ENCODE data around the gene ABCG1.

Gene ABCG1

DNA sequence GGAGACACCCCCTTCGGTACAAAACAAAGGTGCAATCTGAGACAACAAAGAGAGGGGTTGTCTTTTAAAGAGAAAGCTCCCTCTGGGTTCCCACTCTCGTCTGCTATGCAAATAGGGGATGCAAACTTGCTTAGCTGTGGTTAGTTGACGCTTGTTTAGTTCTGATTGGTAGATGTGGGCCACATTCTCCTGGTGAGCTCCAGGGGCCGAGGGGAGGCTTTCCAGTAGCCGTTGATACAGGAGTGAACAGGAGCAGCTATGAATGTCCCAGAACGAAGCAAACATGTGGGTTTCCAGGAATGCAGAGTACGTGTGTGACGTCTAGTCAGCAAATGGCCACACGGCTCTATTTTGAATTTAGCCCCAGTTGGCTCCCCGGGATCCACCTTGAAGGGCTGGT is 117.1 kb downstream of the ABCG1 start:
- peak; percentile 98 to 99 for DNase-seq

DNA sequence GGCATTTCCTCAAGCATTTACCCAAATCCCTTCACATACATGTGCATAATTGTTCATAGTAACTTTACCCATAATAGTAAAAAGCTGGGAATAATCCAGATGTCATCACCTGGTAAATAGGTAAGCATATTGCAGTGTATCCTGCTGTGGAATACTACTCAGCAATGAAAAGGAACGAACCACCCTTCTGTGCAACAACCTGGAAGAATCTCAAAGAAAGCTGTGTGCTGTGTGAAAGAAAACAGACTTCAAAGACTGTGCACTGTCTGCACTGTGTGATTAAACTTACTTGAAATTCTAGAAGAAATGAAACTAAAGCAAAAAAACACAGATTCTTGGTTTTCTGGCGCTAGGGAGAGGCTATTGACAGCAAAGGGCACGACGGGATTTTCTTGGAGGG is 118.3 kb downstream of the ABCG1 start:
- DNase-seq = no peak

DNA sequence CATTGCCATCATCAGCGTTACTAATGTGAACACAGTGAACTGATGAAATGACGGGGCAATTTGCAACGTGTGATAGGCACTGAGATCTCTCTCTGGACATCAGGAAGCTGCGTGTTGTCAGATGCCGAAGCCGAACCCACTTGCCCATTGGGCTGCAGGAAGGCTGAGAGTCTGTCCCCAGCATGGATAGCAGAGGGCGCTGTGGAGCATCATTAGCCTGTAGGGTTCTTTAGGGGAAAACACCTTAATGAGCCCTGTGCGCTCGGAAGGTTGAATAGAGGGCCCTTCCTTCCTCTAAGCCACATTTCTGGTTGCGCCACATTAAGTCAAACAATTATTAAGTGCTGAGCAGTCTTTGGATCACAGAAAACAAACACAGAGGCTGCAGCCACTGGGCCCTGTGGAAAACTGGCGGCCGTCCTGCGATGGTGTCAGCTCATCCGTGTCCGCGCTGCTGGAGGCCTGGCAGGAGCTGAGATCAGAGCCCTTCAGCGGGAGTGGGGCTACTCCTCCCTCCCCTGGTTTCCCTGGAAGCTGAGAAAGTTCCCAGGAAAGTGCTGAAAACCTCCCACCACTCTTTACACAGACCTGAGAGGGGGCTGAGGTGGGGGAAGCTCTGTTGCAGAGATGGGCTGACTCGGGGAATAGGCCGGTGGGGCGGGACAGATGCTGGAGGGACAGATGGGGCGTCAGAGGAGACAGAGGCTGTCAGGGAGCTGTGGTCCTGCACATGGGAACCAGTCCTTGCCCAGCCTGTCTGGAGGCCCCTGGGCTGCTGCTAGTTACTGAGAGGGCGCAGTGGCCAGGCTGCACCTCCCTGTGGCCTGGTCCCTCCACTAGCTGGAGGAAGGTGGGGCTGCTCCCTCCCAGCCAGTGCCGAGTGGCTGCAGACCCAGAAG is 119.1 kb downstream of the ABCG1 start:
- DNase-seq = peak; percentile 89 to 95

DNA sequence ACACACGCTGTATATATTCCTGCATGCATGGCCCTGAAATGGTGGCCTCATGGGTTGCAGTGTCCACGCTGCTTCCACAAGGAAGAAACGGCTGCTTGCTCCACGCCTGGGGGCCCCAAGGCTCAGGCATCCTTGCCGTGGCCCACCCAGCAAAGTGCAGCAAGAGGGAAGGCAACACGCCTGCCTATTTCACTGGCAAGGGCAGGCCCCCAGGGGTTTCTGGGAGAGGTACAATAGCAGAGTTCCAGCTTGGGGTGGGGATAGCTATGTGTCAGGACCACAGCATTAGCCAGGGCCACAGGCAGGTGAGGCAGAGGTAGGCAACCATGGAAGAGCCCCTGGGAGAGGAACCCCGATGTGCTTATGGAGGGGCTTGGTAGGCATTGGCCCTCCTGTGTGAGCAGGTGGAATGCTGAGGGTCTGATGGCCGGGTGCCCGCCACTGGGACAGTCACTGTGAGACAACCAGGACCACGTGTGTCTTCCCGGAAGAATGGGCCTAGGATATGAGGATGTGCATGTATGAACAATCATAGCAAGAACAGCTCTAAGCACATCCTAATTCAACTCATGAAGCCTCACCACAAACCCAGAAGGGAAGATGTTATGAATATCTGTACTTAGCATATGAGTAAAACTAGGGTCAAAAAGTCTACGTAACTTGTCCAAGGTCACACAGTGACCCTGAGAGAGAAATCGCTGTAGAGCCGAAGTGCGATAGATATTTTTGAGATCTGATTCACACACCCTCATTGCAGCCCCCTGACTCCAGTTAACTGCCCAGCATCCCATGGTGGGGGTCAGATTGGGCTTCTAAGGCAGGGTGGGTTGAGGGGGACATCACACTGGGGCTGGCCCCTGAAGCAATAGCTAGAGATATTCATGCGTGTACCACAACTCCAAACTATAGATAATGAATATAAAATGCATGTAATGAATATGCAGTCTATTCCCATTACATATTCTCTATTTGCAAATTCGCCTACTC is 120.1 kb downstream of the ABCG1 start:
- no peak for DNase-seq

DNA sequence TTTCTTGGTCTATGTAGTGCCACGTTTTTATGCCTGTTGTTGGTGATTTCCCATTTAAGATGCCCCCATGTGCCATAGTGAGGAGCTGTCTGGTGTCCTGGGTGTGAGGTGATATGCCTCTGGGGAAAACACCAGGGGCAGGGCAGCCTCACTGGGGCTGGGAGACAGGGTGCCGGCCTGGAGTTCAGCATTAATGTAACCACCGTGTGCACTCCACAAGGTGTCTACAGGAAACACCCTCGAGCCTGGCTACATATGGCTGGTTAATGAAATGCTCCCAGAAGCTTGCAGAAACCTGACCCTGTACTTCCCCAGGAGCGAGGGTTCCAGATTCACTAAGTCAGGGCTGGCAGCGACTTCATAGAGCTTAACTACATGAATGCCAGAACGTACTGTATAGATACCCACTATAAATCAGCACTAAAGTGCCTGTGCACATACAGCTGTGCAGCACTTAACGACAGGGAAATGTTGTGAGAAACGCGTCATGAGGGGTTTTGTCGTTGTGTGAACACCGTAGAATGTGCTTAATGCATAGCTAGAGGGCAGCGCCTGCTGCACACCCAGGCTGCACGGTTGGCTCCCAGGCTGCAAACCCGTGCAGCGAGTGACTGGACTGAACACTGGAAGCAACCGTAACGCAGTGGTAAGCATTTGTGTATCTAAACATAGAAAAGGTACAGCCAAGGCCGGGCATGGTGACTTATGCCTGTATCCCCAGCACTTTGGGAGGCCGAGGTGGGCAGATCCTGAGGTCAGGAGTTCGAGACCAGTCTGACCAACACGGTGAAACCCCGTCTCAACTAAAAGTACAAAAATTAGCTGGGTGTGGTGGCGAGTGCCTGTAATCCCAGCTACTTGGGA is 121.5 kb downstream of the ABCG1 start:
- DNase-seq = no peak

DNA sequence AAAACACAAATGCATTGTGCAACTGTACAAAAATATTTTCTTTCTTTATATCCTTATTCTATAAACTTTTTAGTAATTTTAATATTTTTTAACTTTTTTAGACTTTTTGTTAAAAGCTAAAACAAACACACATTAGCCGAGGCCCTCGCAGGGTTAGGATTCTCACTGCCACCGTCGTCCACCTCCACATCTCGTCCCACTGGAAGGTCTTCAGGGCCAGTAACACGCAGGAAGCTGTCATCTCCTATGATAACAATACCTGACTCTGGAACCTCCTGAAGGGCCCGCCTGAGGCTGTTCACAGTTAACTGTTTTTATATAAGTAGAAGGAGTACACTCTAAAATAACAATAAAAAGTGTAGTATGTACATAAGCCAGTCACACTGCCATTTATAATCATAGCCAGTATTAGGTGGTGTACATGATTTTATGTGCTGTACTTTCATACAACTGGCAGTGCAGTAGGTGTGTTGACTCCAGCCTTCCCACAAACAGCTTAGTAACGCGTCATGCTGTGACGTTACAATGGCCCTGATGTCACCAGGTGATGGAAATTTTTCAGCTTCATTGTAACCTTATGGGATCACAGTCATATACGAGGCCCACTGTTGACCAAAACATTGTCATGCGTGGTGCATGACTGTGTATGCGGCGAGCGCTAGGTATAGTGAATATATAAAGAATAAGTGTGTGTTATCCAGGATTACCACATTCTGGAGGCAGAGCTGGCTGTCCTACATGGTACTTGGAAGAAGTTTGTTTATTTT is 123.0 kb downstream of the ABCG1 start:
- no peak for DNase-seq

DNA sequence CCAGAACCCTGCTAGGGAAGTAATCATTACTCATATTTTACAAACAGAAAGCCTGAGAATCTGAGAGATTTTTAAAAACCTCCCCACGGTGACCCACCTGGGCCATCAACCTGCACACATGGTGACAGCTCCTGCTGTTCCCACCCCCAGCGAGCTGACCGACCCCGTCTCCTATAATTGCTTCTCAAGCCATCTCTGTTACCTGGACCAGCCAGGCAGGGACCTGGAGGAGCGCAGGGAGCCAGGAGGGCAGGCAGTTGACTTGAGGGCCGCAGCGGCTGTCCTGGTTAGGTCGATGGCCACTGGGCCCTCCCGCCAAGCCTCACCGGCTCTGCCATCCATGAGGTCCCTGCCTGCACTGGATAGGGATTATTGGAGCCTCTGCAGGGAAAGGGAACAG is 124.2 kb downstream of the ABCG1 start:
- DNase-seq = no peak

DNA sequence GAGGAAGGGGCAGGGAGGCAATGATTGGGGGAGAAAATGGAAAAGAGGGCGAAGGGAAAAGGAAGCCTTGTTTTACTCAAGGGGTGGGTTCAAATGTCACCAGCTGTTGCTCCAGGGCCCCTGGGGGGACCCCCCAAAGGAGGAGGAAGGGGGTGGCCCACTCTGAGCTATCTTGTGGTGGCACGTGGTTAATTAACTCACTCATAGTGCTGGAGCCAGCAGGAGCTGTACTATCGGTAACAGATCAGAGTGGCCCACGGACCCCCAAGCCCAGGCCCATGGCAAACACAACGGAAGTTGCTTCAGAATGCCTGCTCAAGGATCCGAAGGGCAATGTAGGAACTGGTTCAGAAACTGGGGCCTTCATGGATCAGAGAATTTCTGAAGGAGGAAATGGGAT is 124.6 kb downstream of the ABCG1 start:
- DNase-seq = no peak

DNA sequence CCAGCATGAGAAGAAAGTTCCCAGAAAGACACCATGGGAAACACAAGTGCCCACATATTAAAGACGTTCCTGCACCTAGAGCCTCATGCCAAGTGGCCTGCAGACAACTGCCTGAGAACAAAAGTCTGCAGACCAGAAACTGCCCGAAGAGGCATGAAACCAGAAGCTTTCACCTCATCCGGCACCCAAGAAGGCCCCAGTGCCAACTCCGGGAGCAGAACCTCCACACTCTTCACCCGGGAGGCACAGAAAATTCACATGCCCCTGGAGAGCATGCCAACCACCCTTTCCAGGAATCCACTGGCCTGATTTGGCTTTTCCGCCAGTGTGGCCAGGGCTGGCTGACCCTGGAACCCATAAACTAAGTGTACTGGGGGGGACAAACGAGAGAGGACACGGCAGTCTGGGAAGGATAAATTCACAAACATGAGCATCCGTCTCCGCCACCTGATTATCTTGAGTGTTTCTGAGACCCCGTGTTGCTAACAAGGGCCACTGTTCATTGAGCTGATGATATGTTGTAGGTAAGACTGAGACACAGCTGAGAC is 125.1 kb downstream of the ABCG1 start:
- DNase-seq = no peak

DNA sequence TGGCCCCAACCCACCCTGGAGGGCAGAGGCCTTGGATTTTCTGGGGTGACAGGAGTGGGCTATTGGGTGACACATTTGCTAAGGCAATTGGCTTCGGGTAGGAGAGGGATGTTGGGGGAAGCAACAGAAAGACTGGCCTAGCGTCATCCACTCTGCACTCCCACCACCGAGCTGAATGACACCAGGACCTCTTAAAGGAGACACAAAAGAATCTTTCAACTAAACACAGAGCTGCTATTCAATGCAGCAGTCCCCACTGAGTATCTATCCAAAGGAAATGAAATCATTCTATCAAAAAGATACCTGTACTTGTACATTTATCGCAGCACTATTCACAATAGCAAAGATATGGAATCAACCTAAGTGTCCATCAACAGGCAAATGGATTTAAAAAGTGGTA is 125.7 kb downstream of the ABCG1 start:
- no peak for DNase-seq

DNA sequence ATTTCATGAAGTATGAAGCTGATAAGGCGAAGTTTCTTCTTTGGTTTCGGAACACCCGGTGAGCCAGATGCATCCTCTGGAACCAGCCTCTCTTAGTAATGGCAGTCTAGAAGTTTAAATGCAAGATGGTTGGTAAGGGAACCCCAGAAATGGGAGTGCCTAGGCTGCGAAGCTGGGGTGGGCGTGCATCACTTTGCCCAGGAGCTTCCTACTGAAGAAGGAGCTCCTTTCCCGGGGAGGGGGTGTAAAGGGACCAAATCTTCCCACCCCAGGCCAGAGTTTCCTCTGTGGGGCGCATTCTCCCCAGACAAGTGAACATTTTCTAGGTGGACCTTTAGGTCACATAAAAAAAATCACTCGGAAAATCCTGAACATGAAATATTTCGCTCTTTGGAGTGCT is 127.5 kb downstream of the ABCG1 start:
- no peak for DNase-seq

Data from NCI-H526 (cell line).